Natural killer cell (primary cell): ENCODE results near the gene ACOT6. TPM values are rescaled to one million over a fixed set of nuclear protein-coding genes. Genes with fewer than 3 reads are reported as not detected.

Experiments used
- ATAC-seq, 3 donors: fragments of 150-1000 bp in 2 of 3; fragments of 200-7000 bp in 1 of 3; cut with Tn5 transposase; 1 replicate in 1 of 3; 2 replicates in 2 of 3; pipeline ENCODE4 v1.10.0; 2021; ENCODE audit warnings: mild to moderate bottlenecking in 2 of 3, moderate library complexity in 2 of 3
- DNase-seq, 2 donors: peaks; one replicate each; pipeline versions ENCODE4 v3.0.0 to v3.0.0-alpha.2; 2013 to 2021; ENCODE audit warnings: mixed read lengths in 1 of 2
- H3K27ac ChIP-seq: one replicate; pipeline ENCODE4 v1.5.1; 2013; ENCODE audit warnings: mild to moderate bottlenecking, low read length
- H3K27me3 ChIP-seq: one replicate; pipeline ENCODE4 v1.6.1; 2013; ENCODE audit warnings: low read length; ENCODE audit not compliant: control insufficient read depth, insufficient read depth
- H3K36me3 ChIP-seq: one replicate; pipeline ENCODE4 v1.6.1; 2013; ENCODE audit warnings: low read length; ENCODE audit not compliant: control insufficient read depth, insufficient read depth
- H3K4me1 ChIP-seq: one replicate; pipeline ENCODE4 v1.6.1; 2013; ENCODE audit warnings: low read length; ENCODE audit not compliant: control insufficient read depth, insufficient read depth
- H3K4me3 ChIP-seq: one replicate; pipeline ENCODE4 v1.5.1; 2013; ENCODE audit warnings: low read length
- H3K9me3 ChIP-seq: one replicate; pipeline ENCODE4 v1.6.1; 2013; ENCODE audit warnings: low read length; ENCODE audit not compliant: control insufficient read depth, insufficient read depth
- H3K27ac Mint-ChIP-seq, 2 donors: one replicate each; pipeline ENCODE4 v1.8.0; 2022; ENCODE audit warnings: mild to moderate bottlenecking in 2 of 2, mixed read lengths in 2 of 2, moderate library complexity in 1 of 2
- H3K27me3 Mint-ChIP-seq, 2 donors: one replicate each; pipeline ENCODE4 v1.8.0; 2022; ENCODE audit warnings: low read depth in 2 of 2, mixed read lengths in 2 of 2
- H3K36me3 Mint-ChIP-seq: one replicate; pipeline ENCODE4 v1.8.0; 2022; ENCODE audit warnings: mixed read lengths
- H3K4me1 Mint-ChIP-seq, 2 donors: one replicate each; pipeline ENCODE4 v1.8.0; 2022; ENCODE audit warnings: mixed read lengths in 2 of 2
- H3K4me3 Mint-ChIP-seq: one replicate; pipeline ENCODE4 v1.8.0; 2022; ENCODE audit warnings: mild to moderate bottlenecking, moderate library complexity, mixed read lengths
- H3K9me3 Mint-ChIP-seq, 2 donors: one replicate each; pipeline ENCODE4 v1.8.0; 2022; ENCODE audit warnings: mixed read lengths in 2 of 2
- WGBS: methylation state at CpG from one replicate; pipeline ENCODE4 v1.1.7; 2013; ENCODE audit warnings: missing lambda C conversion rate; ENCODE audit not compliant: insufficient coverage; 5-methylcytosine and 5-hydroxymethylcytosine counted together
- intact Hi-C: fragments of 100-400 bp; cut with micrococcal nuclease; formaldehyde crosslinking; loops from one replicate; pipeline ENCODE4 v1.14.2; 2022
- total RNA-seq, 4 donors: library from RNA; stranded (reverse); fragments of 120-200 nt in 1 of 4; gene quantifications; one replicate each; pipeline versions ENCODE4 v1.2.3 to v1.2.4, GENCODE V29; 2013 to 2022
- TF ChIP-seq, protein P1 (sequence below): fragments of 200-600 bp; IDR thresholded peaks from one replicate; pipeline ENCODE4 v1.8.0; 2022; ENCODE audit warnings: antibody characterized with exemption

Gene ACOT6
- total RNA-seq, 3 donors from 2014 or later (not counting 1 experiment from before 2014, with no cell fraction given): not detected

DNA sequence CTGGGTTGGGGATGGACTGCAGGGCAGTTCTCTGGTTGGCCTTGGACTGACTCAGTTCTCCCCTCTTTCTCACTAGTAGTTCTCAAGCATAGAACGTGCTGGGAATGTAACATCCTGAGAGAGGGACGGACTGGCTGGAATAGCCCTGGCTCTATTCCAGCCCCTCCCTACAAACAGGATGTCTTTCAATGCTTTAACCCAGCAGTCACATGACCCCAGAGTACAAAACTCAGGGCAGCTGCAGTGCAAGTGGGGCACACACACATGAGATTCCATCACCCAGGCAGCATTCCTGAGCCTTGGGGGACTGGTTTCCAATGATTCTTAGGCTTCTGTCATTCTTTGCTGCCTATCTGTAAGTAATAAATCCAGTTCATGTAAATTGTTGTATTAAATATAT is 1.6 kb upstream of the ACOT6 start:
- Histone ChIP-seq H3K27ac (no peak overlapping the region), H3K4me3 (no peak overlapping the region), H3K9me3 (no peaks in the 10 kb centered on the region), H3K27me3 (no peaks in the 10 kb centered on the region), H3K4me1 (peaks cover 10% of the 10 kb centered on the region), H3K36me3 (no peaks in the 10 kb centered on the region)
- no peaks in the 10 kb centered on the region for H3K27me3 Mint-ChIP-seq
- DNase-seq (no peak), ATAC-seq (no peak)
- H3K27ac Mint-ChIP-seq: no peak overlapping the region
- WGBS: 84% methylated on average over 2 of the region's 2 CpGs
- H3K9me3 Mint-ChIP-seq: no peaks in the 10 kb centered on the region
- intact Hi-C loops: no loop called here
- TF ChIP-seq, protein P1, sequence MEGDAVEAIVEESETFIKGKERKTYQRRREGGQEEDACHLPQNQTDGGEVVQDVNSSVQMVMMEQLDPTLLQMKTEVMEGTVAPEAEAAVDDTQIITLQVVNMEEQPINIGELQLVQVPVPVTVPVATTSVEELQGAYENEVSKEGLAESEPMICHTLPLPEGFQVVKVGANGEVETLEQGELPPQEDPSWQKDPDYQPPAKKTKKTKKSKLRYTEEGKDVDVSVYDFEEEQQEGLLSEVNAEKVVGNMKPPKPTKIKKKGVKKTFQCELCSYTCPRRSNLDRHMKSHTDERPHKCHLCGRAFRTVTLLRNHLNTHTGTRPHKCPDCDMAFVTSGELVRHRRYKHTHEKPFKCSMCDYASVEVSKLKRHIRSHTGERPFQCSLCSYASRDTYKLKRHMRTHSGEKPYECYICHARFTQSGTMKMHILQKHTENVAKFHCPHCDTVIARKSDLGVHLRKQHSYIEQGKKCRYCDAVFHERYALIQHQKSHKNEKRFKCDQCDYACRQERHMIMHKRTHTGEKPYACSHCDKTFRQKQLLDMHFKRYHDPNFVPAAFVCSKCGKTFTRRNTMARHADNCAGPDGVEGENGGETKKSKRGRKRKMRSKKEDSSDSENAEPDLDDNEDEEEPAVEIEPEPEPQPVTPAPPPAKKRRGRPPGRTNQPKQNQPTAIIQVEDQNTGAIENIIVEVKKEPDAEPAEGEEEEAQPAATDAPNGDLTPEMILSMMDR: no peak
- no peak overlapping the region for H3K4me3 Mint-ChIP-seq
- no peaks in the 10 kb centered on the region for H3K36me3 Mint-ChIP-seq
- H3K4me1 Mint-ChIP-seq: peaks cover 6 to 7% of the 10 kb centered on the region in 2 donors

DNA sequence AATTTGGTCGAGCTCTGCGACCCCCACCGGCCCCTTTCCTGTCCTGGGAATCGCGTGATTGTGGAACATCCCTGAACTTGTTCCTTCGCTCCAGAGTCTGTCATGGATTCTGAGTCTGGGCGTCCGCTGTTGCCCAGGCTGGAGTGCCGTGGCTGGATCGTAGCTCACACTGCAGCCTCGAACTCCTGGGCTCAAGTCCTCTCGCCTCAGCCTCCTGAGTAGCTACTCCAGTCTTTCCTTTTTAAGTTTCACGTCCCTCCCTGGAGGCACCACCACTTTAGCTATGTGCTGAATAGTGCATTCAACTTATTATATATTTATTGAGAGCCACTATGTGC is 698 bp downstream of the ACOT6 start:
- H3K4me3 Mint-ChIP-seq: peak overlapping the region; percentile 91
- WGBS: 6% methylated on average over 12 of the region's 13 CpGs
- Histone ChIP-seq H3K36me3 (no peaks in the 10 kb centered on the region), H3K4me1 (peaks cover 10% of the 10 kb centered on the region), H3K4me3 (peak overlapping the region; percentile 53), H3K9me3 (no peaks in the 10 kb centered on the region), H3K27me3 (no peaks in the 10 kb centered on the region), H3K27ac (peak overlapping the region; percentile 67)
- peak in 2 of 3 donors; percentile 2 to 16 for ATAC-seq
- no peak for DNase-seq
- intact Hi-C loops: no loop called here
- TF ChIP-seq, protein P1: no peak
- H3K4me1 Mint-ChIP-seq: peaks cover 6 to 7% of the 10 kb centered on the region in 2 donors
- H3K9me3 Mint-ChIP-seq: no peaks in the 10 kb centered on the region
- no peaks in the 10 kb centered on the region for H3K36me3 Mint-ChIP-seq
- H3K27me3 Mint-ChIP-seq: no peaks in the 10 kb centered on the region
- H3K27ac Mint-ChIP-seq: peak overlapping the region; percentile 80 to 83

DNA sequence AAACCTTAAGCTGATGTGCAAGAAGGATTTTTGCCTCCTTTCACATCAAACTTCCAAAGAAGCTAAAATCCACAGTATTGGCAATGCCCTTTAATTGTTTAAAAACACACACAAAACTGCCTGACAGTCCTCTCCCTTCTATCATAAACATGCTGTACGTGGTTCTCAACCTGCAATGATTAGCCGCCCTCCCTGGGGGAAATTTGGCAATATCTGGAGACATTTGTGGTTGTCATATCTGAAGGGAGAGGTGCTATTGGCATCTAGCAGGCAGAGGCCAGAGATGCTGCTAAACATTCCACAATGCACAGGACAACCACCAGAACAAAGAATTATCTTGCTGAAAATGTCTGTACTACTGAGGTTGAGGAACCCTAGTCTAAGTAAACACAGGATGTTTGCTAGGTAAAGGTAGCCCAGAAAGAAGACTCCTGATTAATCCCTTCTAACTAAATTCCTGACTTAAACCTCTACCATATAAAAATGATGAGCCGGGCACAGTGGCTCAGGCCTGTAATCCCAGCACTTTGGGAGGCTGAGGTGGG is 1.2 kb downstream of the ACOT6 start:
- Mint-ChIP-seq H3K4me3 (peak overlapping the region; percentile 91), H3K27ac (peak overlapping the region; percentile 80 to 83), H3K36me3 (no peaks in the 10 kb centered on the region), H3K9me3 (no peaks in the 10 kb centered on the region), H3K4me1 (peaks cover 6 to 7% of the 10 kb centered on the region in 2 donors), H3K27me3 (no peaks in the 10 kb centered on the region)
- WGBS: 60% methylated on average over 1 of the region's 3 CpGs
- Histone ChIP-seq H3K27me3 (no peaks in the 10 kb centered on the region), H3K4me1 (peaks cover 10% of the 10 kb centered on the region), H3K4me3 (peak overlapping the region; percentile 53), H3K27ac (peak overlapping the region; percentile 67), H3K9me3 (no peaks in the 10 kb centered on the region), H3K36me3 (no peaks in the 10 kb centered on the region)
- ATAC-seq: no peak
- TF ChIP-seq, protein P1: no peak
- intact Hi-C loops: no loop called here
- no peak for DNase-seq

DNA sequence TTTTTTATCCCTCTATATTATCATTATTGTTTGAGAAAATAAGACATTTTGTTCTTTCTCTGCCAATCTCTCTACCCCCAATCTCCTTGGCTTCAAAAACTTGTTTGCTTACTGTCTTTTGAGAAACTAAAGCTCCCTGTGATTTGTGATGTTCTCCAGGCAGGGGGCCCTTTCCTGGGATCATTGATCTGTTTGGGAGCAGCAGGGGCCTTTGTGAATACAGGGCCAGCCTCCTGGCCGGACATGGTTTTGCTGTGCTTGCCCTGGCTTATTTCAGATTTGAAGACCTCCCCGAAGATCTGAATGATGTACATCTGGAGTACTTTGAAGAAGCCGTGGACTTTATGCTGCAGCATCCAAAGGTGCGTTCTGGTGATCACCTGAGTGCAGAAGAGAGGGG is 4.5 kb downstream of the ACOT6 start:
- no peaks in the 10 kb centered on the region for H3K9me3 ChIP-seq
- Mint-ChIP-seq H3K4me1 (peaks cover 6 to 7% of the 10 kb centered on the region in 2 donors), H3K9me3 (no peaks in the 10 kb centered on the region), H3K36me3 (no peaks in the 10 kb centered on the region), H3K27me3 (no peaks in the 10 kb centered on the region), H3K27ac (no peak overlapping the region), H3K4me3 (no peak overlapping the region)
- H3K27me3 ChIP-seq: no peaks in the 10 kb centered on the region
- DNase-seq (no peak), ATAC-seq (no peak)
- 93% methylated on average over 4 of the region's 4 CpGs for WGBS
- no peak overlapping the region for H3K27ac ChIP-seq
- TF ChIP-seq, protein P1: no peak
- peaks cover 9% of the 10 kb centered on the region for H3K4me1 ChIP-seq
- no peak overlapping the region for H3K4me3 ChIP-seq
- no peaks in the 10 kb centered on the region for H3K36me3 ChIP-seq
- intact Hi-C loops: no loop called here
